ENCODE measurements around the gene RECQL. TPM values are rescaled to one million over a fixed set of nuclear protein-coding genes. Genes with fewer than 3 reads are reported as not detected.

RECQL gene
- total and polyA plus RNA-seq, 9 of the 15 experiments (the other 6 are each of a cell fraction or from before 2014, with no cell fraction given) = 22.2 to 44.7 (median 28.5) TPM

DNA sequence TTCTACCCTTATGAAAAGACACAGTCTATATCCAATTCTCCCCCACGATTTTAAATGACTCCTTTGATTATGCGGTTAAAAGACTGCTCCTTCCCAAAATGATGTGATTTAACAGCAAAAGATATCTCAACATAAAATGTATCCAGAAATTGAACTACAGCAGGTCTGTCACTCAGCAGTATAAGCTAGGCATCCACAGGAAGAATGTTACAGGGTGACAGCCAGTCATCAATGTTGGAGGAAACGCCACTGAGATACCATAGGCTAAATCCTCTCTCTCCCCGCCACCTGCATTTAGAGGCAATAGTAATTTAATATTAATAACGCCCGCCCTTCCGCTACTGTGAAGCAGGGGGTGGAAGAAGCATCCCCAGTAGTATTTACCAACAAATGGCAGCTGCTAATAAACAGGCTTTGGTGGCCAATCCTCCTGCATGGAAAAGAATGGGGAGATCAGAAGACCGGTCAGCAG is 613 bp downstream of the RECQL start:
- Histone ChIP-seq H3K27me3 (ENCODE audit: control insufficient read depth in 2 of 2, insufficient read depth in 2 of 2, low read length in 2 of 2) (no peaks in the 10 kb centered on the region), H2AFZ (ENCODE audit: low read depth, low read length) (peak overlapping the region; percentile 98), H3K79me2 (ENCODE audit: control insufficient read depth, insufficient read depth, low read length) (peaks cover 58% of the 10 kb centered on the region), H4K20me1 (replicated peaks; ENCODE audit: control insufficient read depth, insufficient read depth, low read length) (0 out of 2 replicates have a peak, but pooled peaks cover 3% of the 10 kb centered on the region), H3K4me2 (ENCODE audit: insufficient read depth, low read length) (peak overlapping the region; percentile 87), H3K4me1 (replicated peaks in 1 of 2; ENCODE audit: control insufficient read depth in 2 of 2, insufficient read depth in 2 of 2, low read length in 2 of 2) (peaks cover 0 to 13% of the 10 kb centered on the region in 2 experiments; a peak in 2 of 5 replicates), H3K9me3 (replicated peaks; ENCODE audit: control insufficient read depth, insufficient read depth, low read depth, low read length) (no peaks in the 10 kb centered on the region), H3K36me3 (ENCODE audit: control insufficient read depth, insufficient read depth, low read length) (peaks cover 24% of the 10 kb centered on the region; the same call in 2 of the 3 replicates), H3K4me3 (peak overlapping the region; percentile 100), H3K9me1 (ENCODE audit: control insufficient read depth, insufficient read depth, low read length) (no peaks in the 10 kb centered on the region), H3K27ac (ENCODE audit: extremely low read depth, low read depth, low read length) (peak overlapping the region; percentile 78), H3K9ac (ENCODE audit: insufficient read depth in 1 of 2, low read depth in 2 of 2, low read length in 2 of 2) (peak overlapping the region; percentile 96 to 98)
- no peak for DNase-seq (ENCODE audit: extremely low read depth in 1 of 4, low spot score in 3 of 4)
- TSS peak; percentile 64 for BruUV-seq (replicated peaks)
- CTCF ChIA-PET (ENCODE audit: low intra/inter-chr PET ratio) = no interaction called here
- FAIRE-seq = no peak
- POLR2A ChIA-PET = interaction anchor here (0.8 to 2.3 kb wide), 4 partner anchors 9 to 87 kb away, joined by 4 to 12 read pairs (median 4); no protein-coding TSS in a partner anchor
- intact Hi-C loops (cut with micrococcal nuclease) = loop anchor here (5.0 to 10.0 kb wide), 2 partner anchors 154 to 176 kb away; partner anchors contain the start of gene LDHB
- no peak; the same call in 2 of the 3 replicates for ATAC-seq
- in situ Hi-C loops (cut with MboI) = no loop called here
- 0% methylated on average over 6 of the region's 8 CpGs for WGBS (ENCODE audit: insufficient coverage, low coverage, missing lambda C conversion rate)
- no peak for TF ChIP-seq PHTF2 (CRISPR knock-in tag; IDR thresholded peaks at IDR 0.05)
- no peak for TF ChIP-seq HDGF (IDR thresholded peaks at IDR 0.05)
- TF ChIP-seq NCOA4 (IDR thresholded peaks at IDR 0.05; ENCODE audit: partially characterized antibody) = no peak
- no peak for TF ChIP-seq KLF10 (CRISPR knock-in tag; IDR thresholded peaks at IDR 0.05)
- TF ChIP-seq HINFP (tag; conservative IDR thresholded peaks at IDR 0.05; ENCODE audit: low read depth) = no peak
- TF ChIP-seq ELF4 (CRISPR knock-in tag; IDR thresholded peaks at IDR 0.05) = no peak
- TF ChIP-seq ZBTB9 (CRISPR knock-in tag; IDR thresholded peaks at IDR 0.05) = no peak
- no peak for TF ChIP-seq GATA2 (CRISPR knock-in tag; IDR thresholded peaks at IDR 0.05)
- no peak for TF ChIP-seq NR3C1 (CRISPR knock-in tag; IDR thresholded peaks at IDR 0.05)
- TF ChIP-seq ZNF639 (CRISPR knock-in tag; conservative IDR thresholded peaks at IDR 0.05 in 1 of 2, IDR thresholded peaks at IDR 0.05 in 1 of 2) = no peak
- no peak for TF ChIP-seq CCNT2 (IDR thresholded peaks at IDR 0.05; ENCODE audit: borderline replicate concordance, extremely low read depth, insufficient read length, low read depth, low read length)
- no peak for TF ChIP-seq CBX1 (IDR thresholded peaks at IDR 0.05; ENCODE audit: low read depth)
- TF ChIP-seq, protein P1, sequence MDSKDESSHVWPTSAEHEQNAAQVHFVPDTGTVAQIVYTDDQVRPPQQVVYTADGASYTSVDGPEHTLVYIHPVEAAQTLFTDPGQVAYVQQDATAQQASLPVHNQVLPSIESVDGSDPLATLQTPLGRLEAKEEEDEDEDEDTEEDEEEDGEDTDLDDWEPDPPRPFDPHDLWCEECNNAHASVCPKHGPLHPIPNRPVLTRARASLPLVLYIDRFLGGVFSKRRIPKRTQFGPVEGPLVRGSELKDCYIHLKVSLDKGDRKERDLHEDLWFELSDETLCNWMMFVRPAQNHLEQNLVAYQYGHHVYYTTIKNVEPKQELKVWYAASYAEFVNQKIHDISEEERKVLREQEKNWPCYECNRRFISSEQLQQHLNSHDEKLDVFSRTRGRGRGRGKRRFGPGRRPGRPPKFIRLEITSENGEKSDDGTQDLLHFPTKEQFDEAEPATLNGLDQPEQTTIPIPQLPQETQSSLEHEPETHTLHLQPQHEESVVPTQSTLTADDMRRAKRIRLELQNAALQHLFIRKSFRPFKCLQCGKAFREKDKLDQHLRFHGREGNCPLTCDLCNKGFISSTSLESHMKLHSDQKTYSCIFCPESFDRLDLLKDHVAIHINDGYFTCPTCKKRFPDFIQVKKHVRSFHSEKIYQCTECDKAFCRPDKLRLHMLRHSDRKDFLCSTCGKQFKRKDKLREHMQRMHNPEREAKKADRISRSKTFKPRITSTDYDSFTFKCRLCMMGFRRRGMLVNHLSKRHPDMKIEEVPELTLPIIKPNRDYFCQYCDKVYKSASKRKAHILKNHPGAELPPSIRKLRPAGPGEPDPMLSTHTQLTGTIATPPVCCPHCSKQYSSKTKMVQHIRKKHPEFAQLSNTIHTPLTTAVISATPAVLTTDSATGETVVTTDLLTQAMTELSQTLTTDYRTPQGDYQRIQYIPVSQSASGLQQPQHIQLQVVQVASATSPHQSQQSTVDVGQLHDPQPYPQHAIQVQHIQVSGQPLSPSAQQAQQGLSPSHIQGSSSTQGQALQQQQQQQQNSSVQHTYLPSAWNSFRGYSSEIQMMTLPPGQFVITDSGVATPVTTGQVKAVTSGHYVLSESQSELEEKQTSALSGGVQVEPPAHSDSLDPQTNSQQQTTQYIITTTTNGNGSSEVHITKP (IDR thresholded peaks at IDR 0.05; ENCODE audit: partially characterized antibody) = no peak
- TF ChIP-seq, protein P2, sequence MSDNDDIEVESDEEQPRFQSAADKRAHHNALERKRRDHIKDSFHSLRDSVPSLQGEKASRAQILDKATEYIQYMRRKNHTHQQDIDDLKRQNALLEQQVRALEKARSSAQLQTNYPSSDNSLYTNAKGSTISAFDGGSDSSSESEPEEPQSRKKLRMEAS (CRISPR knock-in tag; IDR thresholded peaks at IDR 0.05) = no peak
